HEK293 (cell line): Measurements from ENCODE around the gene INSRR.

Source experiments
- CTCF ChIA-PET: fragments of 350-600 bp; formaldehyde crosslinking; extraction: SDS; loops from one replicate; lab custom pipeline; 2021; ENCODE audit warnings: antibody characterized with exemption; lab: Yijun Ruan, JAX
- POLR2A ChIA-PET: fragments of 300-600 bp; formaldehyde crosslinking; extraction: SDS; loops from one replicate; lab custom pipeline; 2020; ENCODE audit warnings: antibody characterized with exemption, inconsistent platforms; lab: Yijun Ruan, JAX
- H3K27ac ChIP-seq: fragments of 200-500 bp; sonication (Bioruptor generic); 2 replicates; pipeline ENCODE4 v1.5.1; 2014; ENCODE audit warnings: low read depth, low read length, control low read depth, inconsistent platforms; ENCODE audit errors: extremely low read depth
- H3K36me3 ChIP-seq, 2 experiments: fragments of 200-500 bp in 1 of 2; sonication (Bioruptor generic) in 1 of 2; 1 replicate in 1 of 2; 2 replicates in 1 of 2; pipeline ENCODE4 v1.5.1; 2014 to 2017; ENCODE audit warnings: inconsistent platforms in 2 of 2, low read length in 2 of 2; ENCODE audit not compliant: control insufficient read depth in 2 of 2, insufficient read depth in 1 of 2
- H3K4me1 ChIP-seq: fragments of 200-500 bp; sonication (Bioruptor generic); 2 replicates; pipeline ENCODE4 v1.5.1; 2014; ENCODE audit warnings: mild to moderate bottlenecking, low read length, inconsistent platforms; ENCODE audit not compliant: control insufficient read depth, insufficient read depth
- H3K4me3 ChIP-seq: 2 replicates; pipeline ENCODE4 v1.5.1; 2011; ENCODE audit warnings: low read depth, mild to moderate bottlenecking, control low read depth, low read length, moderate library complexity
- H3K9me3 ChIP-seq: fragments of 200-500 bp; sonication (Bioruptor generic); 2 replicates; pipeline ENCODE4 v1.5.1; 2014; ENCODE audit warnings: low read depth, low read length, inconsistent platforms; ENCODE audit not compliant: control insufficient read depth, insufficient read depth
- EGR2 ChIP-seq: fragments of 450-650 bp; formaldehyde crosslinking; IDR thresholded peaks from 2 replicates; pipeline ENCODE4 v1.5.1; 2016; ENCODE audit warnings: low read depth, missing biosample characterization, missing genetic modification characterization
- GLIS1 ChIP-seq: fragments of 450-650 bp; formaldehyde crosslinking; IDR thresholded peaks from 2 replicates; pipeline ENCODE4 v1.5.1; 2016; ENCODE audit warnings: missing biosample characterization, missing genetic modification characterization
- KLF7 ChIP-seq: fragments of 450-650 bp; formaldehyde crosslinking; IDR thresholded peaks from 2 replicates; pipeline ENCODE4 v1.5.1; 2016; ENCODE audit warnings: missing biosample characterization, missing genetic modification characterization, borderline replicate concordance
- KLF8 ChIP-seq: fragments of 450-650 bp; formaldehyde crosslinking; IDR thresholded peaks from 2 replicates; pipeline ENCODE4 v1.5.1; 2016; ENCODE audit warnings: missing biosample characterization, missing genetic modification characterization
- SCRT2 ChIP-seq: fragments of 450-650 bp; formaldehyde crosslinking; IDR thresholded peaks from 2 replicates; pipeline ENCODE4 v1.5.1; 2016; ENCODE audit warnings: missing biosample characterization, missing genetic modification characterization
- ZBTB49 ChIP-seq: fragments of 450-650 bp; formaldehyde crosslinking; IDR thresholded peaks from 2 replicates; pipeline ENCODE4 v1.5.1; 2016; ENCODE audit warnings: missing biosample characterization, missing genetic modification characterization, low read depth
- ZFHX2 ChIP-seq: fragments of 450-650 bp; formaldehyde crosslinking; conservative IDR thresholded peaks from 2 replicates; pipeline ENCODE4 v1.5.1; 2016; ENCODE audit warnings: missing biosample characterization, missing genetic modification characterization
- ZFP3 ChIP-seq: fragments of 450-650 bp; formaldehyde crosslinking; IDR thresholded peaks from 2 replicates; pipeline ENCODE4 v1.5.1; 2016; ENCODE audit warnings: low read depth, missing biosample characterization, missing genetic modification characterization
- ZNF121 ChIP-seq: fragments of 450-650 bp; formaldehyde crosslinking; IDR thresholded peaks from 2 replicates; pipeline ENCODE4 v1.5.1; 2016; ENCODE audit warnings: missing biosample characterization, missing genetic modification characterization
- ZNF202 ChIP-seq: fragments of 450-650 bp; formaldehyde crosslinking; IDR thresholded peaks from 2 replicates; pipeline ENCODE4 v1.5.1; 2016; ENCODE audit warnings: missing biosample characterization, missing genetic modification characterization, borderline replicate concordance
- ZNF324 ChIP-seq: fragments of 450-650 bp; formaldehyde crosslinking; IDR thresholded peaks from 2 replicates; pipeline ENCODE4 v1.5.1; 2016; ENCODE audit warnings: missing biosample characterization, missing genetic modification characterization
- ZNF394 ChIP-seq: fragments of 450-650 bp; formaldehyde crosslinking; IDR thresholded peaks from 2 replicates; pipeline ENCODE4 v1.5.1; 2016; ENCODE audit warnings: missing biosample characterization, missing genetic modification characterization, mild to moderate bottlenecking, moderate library complexity, borderline replicate concordance
- ZNF514 ChIP-seq: fragments of 450-650 bp; formaldehyde crosslinking; IDR thresholded peaks from 2 replicates; pipeline ENCODE4 v1.5.1; 2016; ENCODE audit warnings: missing biosample characterization, missing genetic modification characterization
- ZNF555 ChIP-seq: fragments of 450-650 bp; formaldehyde crosslinking; conservative IDR thresholded peaks from 2 replicates; pipeline ENCODE4 v1.5.1; 2017; ENCODE audit warnings: missing biosample characterization, mild to moderate bottlenecking, missing genetic modification characterization, inconsistent platforms
- ZNF600 ChIP-seq: fragments of 450-650 bp; formaldehyde crosslinking; IDR thresholded peaks from 2 replicates; pipeline ENCODE4 v1.5.1; 2016; ENCODE audit warnings: missing biosample characterization, missing genetic modification characterization
- ZNF623 ChIP-seq: fragments of 450-650 bp; formaldehyde crosslinking; IDR thresholded peaks from 2 replicates; pipeline ENCODE4 v1.5.1; 2016; ENCODE audit warnings: missing biosample characterization, missing genetic modification characterization
- ZNF76 ChIP-seq: fragments of 450-650 bp; formaldehyde crosslinking; IDR thresholded peaks from 2 replicates; pipeline ENCODE4; 2016; ENCODE audit warnings: low read depth, missing biosample characterization, missing genetic modification characterization, borderline replicate concordance
- TF ChIP-seq, protein P1 (sequence below): fragments of 450-650 bp; formaldehyde crosslinking; IDR thresholded peaks from 2 replicates; pipeline ENCODE4 v1.5.1; 2016; ENCODE audit warnings: missing biosample characterization, missing genetic modification characterization

The INSRR gene

GRCh38 chr1:156901590-156901900, 42.6 kb upstream of the INSRR start (continued):
- TF ChIP-seq KLF7 = no peak
- TF ChIP-seq ZFP3 (tag by site-specific recombination) = no peak
- no peak for TF ChIP-seq ZNF121 (tag by site-specific recombination)
- no peak for TF ChIP-seq ZNF76 (tag by site-specific recombination)
- no peak for TF ChIP-seq ZNF324 (tag by site-specific recombination)
- no peak for TF ChIP-seq ZNF394 (tag by site-specific recombination)
- TF ChIP-seq, all 188 proteins: peak for 0

DNA sequence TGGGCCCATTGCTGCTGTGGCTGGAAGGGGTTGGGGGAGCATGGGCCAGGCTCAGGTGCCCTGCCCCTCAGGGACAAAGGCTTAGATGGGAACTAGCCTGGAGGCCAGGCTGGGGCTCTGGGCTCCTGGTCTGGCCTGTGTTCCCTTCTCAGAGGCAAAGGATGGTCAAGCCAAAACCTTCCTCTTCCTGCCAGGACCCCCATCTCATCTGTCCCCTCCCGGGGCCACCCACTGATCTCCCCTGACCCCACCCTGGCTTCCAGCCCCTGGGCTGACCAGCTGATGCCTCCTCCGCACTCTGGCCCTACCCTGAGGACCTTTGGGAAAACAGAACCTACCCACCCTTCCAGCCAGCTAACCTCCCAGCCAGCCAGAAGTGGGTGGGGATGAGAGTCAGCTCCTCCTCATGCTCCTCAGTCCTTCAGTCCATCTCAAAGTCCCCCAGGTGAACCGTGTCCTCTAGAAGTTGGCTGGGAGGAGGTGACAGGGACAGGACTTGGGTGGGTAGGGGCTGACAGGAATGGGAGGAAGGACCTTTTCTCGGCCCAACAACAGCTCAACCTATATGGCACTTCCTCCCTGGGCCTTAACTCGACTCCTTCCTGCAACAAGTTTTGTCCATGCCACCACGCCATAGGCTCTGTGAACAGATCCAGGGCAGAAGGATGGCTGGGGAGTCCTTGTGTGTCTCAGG, 42.1 kb upstream of the INSRR start:
- POLR2A ChIA-PET = no interaction called here

GRCh38 chr1:156899956-156900718, 41.2 kb upstream of the INSRR start:
- H3K36me3 ChIP-seq = no peaks in the 10 kb centered on the region
- H3K27ac ChIP-seq = no peak overlapping the region
- CTCF ChIA-PET = interaction anchor here (0.5 to 3.2 kb wide), 4 partner anchors 10 to 255 kb away, joined by 3 to 20 read pairs (median 6); no protein-coding TSS in a partner anchor
- POLR2A ChIA-PET = interaction anchor here (0.6 to 1.0 kb wide), 2 partner anchors 26 to 529 kb away, joined by 3 to 5 read pairs; no protein-coding TSS in a partner anchor
- no peaks in the 10 kb centered on the region for H3K4me1 ChIP-seq
- no peak overlapping the region for H3K4me3 ChIP-seq
- TF ChIP-seq ZBTB49 (no peak), ZFHX2 (tag by site-specific recombination) (peak; percentile 28; the same call in 1 of the 2 replicates)
- H3K9me3 ChIP-seq = no peaks in the 10 kb centered on the region

More for the DNA sequence above, 42.1 kb upstream of the INSRR start:
- CTCF ChIA-PET = interaction anchor here (0.9 to 3.2 kb wide), 6 partner anchors 9 to 255 kb away, joined by 3 to 20 read pairs (median 6); no protein-coding TSS in a partner anchor
- Histone ChIP-seq H3K4me1 (no peaks in the 10 kb centered on the region), H3K36me3 (no peaks in the 10 kb centered on the region), H3K27ac (no peak overlapping the region), H3K4me3 (no peak overlapping the region), H3K9me3 (no peaks in the 10 kb centered on the region)
- TF ChIP-seq EGR2 (tag by site-specific recombination) (0 out of 2 replicates have a peak, but pooled peaks have one; percentile 25), ZNF623 (no peak), ZNF202 (tag by site-specific recombination) (no peak), GLIS1 (tag by site-specific recombination) (no peak), ZNF555 (no peak), SCRT2 (peak; percentile 54), KLF8 (tag by site-specific recombination) (no peak), ZNF514 (tag by site-specific recombination) (no peak), ZNF600 (tag by site-specific recombination) (0 out of 2 replicates have a peak, but pooled peaks have one; percentile 28)
- TF ChIP-seq, protein P1, sequence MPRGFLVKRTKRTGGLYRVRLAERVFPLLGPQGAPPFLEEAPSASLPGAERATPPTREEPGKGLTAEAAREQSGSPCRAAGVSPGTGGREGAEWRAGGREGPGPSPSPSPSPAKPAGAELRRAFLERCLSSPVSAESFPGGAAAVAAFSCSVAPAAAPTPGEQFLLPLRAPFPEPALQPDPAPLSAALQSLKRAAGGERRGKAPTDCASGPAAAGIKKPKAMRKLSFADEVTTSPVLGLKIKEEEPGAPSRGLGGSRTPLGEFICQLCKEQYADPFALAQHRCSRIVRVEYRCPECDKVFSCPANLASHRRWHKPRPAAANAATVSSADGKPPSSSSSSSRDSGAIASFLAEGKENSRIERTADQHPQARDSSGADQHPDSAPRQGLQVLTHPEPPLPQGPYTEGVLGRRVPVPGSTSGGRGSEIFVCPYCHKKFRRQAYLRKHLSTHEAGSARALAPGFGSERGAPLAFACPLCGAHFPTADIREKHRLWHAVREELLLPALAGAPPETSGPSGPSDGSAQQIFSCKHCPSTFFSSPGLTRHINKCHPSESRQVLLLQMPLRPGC = no peak
